Choroid plexus epithelial cell (primary cell): ENCODE data around the gene CHI3L2.

ENCODE experiments used
- DNase-seq: peaks from one replicate; pipeline ENCODE4 v3.0.0-alpha.2; 2010; ENCODE audit warnings: low read depth
- H3K4me3 ChIP-seq: 2 replicates; pipeline ENCODE4 v1.5.1; 2011; ENCODE audit warnings: low read depth, mild to moderate bottlenecking, control low read depth, low read length, moderate library complexity
- CTCF ChIP-seq: conservative IDR thresholded peaks from 2 replicates; pipeline ENCODE4 v1.5.1; 2011; ENCODE audit warnings: low read depth, mild to moderate bottlenecking, control low read depth, inconsistent platforms, low read length, moderate library complexity

CHI3L2 gene

GRCh38 chr1:111285879-111286278, 58.4 kb downstream of the CHI3L2 start:
- no peak overlapping the region for H3K4me3 ChIP-seq
- TF ChIP-seq CTCF = no peak
- no peak for DNase-seq

- no peak overlapping the region for H3K4me3 ChIP-seq
- DNase-seq = no peak
- TF ChIP-seq CTCF = no peak
These were observed 59.4 kb downstream of the CHI3L2 start for GRCh38 chr1:111286912-111287311.

GRCh38 chr1:111289371-111289770, 61.9 kb downstream of the CHI3L2 start:
- TF ChIP-seq CTCF = no peak
- H3K4me3 ChIP-seq = no peak overlapping the region
- no peak for DNase-seq

GRCh38 chr1:111290104-111290503, 62.6 kb downstream of the CHI3L2 start:
- DNase-seq = no peak
- no peak overlapping the region for H3K4me3 ChIP-seq
- no peak for TF ChIP-seq CTCF

GRCh38 chr1:111290630-111291029, 63.1 kb downstream of the CHI3L2 start, which contains the start of gene CHIA:
TSS of gene CHIA (plus strand) at chr1:111290851. CDS start at chr1:111310468, 19,617 bp downstream.
- peak; percentile 36 for DNase-seq
- no peak for TF ChIP-seq CTCF
- H3K4me3 ChIP-seq = no peak within 1 kb of the TSS
